NCI-H2227 (cell line): ENCODE measurements around the gene KYNU.

ENCODE experiments used
- DNase-seq: peaks from one replicate; lab custom pipeline; 2025; ENCODE audit not compliant: unreplicated experiment; lab: John Stamatoyannopoulos, UW

KYNU gene

DNA sequence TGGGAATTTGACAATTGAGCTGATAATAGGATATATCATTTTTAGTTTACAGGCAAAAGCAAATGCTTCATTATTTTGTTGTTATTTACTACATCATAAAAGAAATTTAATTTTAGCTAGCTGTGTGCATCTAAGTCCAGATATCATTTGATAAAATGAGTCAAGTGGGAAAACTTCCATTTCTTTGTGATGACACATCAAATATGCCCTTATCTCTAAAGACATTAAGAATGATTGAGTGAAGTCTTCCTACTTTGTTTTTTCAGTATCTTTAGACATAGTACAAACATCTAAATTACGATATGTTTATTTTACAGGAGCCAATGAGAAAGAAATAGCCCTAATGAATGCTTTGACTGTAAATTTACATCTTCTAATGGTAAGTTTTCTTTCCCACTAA lies 77.0 kb downstream of the KYNU start:
- DNase-seq: no peak

DNA sequence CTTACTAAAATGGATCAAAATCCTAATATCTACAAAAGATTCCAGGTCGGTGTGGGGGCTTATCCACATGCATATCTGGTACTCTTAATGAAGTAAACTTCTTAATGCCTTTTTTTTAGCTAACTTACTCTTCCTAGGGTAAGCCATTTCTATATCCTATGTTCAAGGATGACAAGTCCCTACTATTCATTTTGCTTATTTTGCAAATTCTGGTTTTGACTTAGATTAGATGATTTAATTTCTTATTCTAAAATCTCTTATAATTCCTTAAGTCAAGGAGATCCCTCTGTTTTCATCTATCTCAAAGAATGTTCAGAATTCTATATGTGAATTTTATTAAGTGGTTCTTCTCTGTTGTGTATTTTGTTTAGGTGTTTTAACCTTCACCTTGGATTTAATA lies 79.7 kb downstream of the KYNU start:
- DNase-seq: no peak

- DNase-seq: no peak
Observed at GRCh38 chr2:142961202-142961601, 83.7 kb downstream of the KYNU start.

DNA sequence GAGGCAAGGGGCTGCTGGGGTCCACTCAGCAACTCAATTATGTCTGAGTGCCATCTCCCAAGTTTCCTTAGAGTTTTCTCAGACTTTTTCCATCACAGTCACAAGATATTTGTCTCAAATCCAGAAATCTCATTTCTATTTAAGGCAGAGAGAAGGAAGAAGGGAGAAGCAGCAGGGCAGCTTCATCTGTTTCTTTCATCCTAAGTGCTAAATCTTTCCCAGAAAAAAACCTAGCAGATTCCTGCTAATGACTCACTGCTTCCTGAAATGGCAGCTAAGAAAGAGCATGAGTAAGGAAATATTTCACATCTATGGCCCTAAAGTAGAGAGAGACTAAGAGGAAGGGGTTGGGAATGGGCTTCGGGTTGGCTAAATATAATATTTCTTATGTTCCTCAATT lies 88.0 kb downstream of the KYNU start:
- no peak for DNase-seq

GRCh38 chr2:142966284-142966683 lies 88.8 kb downstream of the KYNU start:
- no peak for DNase-seq

- DNase-seq: no peak
Observed at GRCh38 chr2:142967060-142967459, 89.6 kb downstream of the KYNU start.

- DNase-seq: no peak
Observed at GRCh38 chr2:142973160-142973821, 95.8 kb downstream of the KYNU start.

DNA sequence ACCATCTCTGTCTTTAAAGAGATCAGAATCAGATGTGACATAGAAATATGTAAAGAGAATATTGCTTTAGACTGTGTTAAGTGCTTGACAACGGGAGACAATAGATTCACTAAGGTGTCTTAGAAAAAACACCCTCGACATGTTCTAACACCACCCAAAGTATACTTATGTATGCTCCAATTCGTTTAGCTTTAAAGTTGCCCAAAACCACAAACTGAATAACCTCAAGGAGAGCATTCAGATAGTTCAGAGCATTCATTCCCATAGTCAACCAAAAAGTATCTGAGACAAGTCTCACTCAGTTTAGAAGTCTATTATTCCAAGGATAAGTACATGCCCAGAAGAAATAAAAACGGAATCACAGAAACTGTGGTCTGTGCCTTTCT lies 96.4 kb downstream of the KYNU start:
- no peak for DNase-seq

- no peak for DNase-seq
Observed at GRCh38 chr2:142974288-142975024, 97.0 kb downstream of the KYNU start.

- no peak for DNase-seq
Observed at GRCh38 chr2:142975239-142975638, 97.8 kb downstream of the KYNU start.

DNA sequence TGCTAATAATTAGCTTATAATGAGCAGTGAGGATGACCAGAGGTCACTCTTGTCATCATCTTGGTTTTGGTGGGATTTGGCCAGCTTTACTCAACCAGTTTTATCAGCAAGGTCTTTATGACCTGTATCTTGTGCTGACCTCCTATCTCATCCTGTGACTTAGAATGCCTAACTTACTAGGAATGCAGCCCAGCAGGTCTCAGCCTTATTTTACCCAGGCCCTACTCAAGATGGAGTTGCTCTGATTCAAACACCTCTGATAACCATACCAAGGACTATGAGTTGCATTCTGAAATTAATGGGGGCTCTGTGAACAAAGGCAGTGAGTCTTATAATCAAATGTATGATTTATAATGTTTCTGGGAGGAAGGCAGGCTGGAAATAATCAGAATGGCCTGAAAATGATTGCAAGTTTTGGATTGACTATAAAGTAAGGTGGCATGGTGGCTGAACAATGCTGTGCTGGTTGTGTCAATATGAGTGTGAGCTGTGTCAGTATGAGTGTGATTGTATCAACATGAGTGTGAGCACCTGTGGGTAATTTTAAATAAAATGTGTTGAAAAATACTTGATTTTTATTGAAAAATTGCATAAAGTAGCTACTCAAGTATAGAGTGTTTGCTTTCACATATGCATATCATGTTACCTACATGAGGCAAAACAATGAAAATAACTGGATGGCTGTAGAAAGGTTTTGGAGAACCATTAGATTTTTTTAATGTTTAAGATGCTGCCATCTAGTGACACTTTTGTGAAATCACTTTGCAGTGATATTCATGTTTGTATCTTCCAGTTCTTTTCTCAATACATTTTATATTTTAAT lies 103.0 kb downstream of the KYNU start:
- DNase-seq: peak; percentile 14

- no peak for DNase-seq
Observed at GRCh38 chr2:142981069-142981378, 103.6 kb downstream of the KYNU start.

DNA sequence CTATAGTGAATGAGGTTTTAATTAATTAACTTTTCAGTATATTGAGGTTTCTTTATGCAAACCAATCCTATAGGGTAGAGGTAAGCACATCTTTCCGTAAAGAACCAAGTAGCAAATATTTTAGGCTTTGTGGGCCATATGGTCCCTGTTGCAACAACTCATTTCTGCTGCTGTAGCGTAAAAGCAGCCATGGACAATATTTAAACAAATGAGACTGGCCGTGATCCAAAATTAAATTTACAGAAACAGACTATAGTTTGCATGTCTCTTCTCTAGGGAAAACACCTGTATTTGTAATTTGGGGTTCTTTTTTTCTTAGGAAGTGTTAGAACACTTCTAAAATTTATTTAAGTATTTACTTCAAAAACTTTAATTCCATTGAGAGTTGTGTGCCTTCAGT lies 104.3 kb downstream of the KYNU start:
- DNase-seq: no peak

- no peak for DNase-seq
Observed at GRCh38 chr2:142983174-142983573, 105.7 kb downstream of the KYNU start.

- DNase-seq: no peak
Observed at GRCh38 chr2:142984657-142985056, 107.2 kb downstream of the KYNU start.

- DNase-seq: no peak
Observed at GRCh38 chr2:142987044-142987443, 109.6 kb downstream of the KYNU start.

DNA sequence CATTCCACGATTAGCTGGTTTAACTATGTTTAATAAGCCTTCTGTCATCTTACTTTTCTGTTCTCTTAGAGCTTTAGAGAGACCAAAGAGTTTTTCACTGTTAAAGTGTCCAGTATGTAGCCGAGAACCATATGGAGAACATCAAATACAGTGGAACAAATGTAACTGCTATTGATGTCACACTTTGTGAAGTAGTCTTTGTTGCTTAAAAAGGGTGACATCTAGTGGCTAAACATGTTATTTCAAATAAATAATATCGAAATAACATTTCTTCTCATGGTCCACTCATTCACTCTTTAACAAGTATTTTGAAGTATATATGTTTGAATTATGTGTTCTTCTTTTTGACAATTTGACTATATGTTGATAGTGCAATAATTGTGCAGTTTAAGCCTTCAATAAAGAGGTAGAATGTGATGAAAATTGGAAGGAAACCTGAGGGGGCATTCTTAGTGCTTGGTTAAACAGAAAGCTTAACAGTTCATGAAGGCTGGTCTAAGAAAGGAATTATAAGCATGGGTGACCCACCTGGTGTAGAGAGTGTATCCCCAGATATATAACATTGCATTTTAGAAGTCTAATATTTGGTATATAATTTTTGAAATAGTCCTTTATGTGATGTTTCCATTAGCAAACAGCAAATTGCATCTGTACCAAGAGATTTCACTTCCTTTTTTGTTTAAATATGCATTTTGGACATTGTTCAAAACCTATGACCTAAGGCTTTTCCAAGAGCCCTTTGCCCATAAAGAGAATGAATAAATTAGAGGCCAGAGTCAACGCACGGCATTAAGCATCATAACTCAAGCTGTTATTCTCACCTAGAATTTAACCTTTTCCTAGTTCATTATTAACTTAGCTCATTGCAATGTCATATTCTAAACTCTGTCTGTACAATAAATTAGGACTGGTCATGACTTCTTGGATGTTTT lies 112.1 kb downstream of the KYNU start:
- DNase-seq: peak; percentile 43

- DNase-seq: no peak
Observed at GRCh38 chr2:142991295-142991694, 113.8 kb downstream of the KYNU start.

GRCh38 chr2:142992840-142993239 lies 115.4 kb downstream of the KYNU start:
- DNase-seq: no peak

GRCh38 chr2:142993771-142994170 lies 116.3 kb downstream of the KYNU start:
- DNase-seq: no peak

DNA sequence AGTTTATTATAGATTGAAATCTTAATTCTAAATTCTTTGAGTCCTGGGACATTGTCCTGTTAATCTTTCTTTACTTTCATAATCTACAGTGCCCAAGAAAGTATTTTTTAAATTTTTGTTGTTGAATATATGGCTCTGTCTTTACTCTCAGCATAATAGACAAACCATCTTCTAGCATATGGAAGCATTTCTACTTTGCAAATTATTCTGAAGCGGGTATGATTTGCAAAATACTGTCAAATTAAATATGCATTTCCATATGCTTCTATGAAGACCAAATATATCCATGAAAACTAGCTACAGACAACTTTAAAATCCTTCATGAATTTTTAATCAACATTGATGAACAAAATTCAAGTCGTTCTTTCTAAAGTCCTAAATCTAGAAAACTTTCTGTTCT lies 117.2 kb downstream of the KYNU start:
- DNase-seq: no peak
